ENCODE data around the gene TOX2. TPM values are rescaled to one million over a fixed set of nuclear protein-coding genes. Genes with fewer than 3 reads are reported as not detected.
A peak's percentile ranks its signal among the peaks of the same experiment; 100 is the strongest.

TOX2 gene, protein sequence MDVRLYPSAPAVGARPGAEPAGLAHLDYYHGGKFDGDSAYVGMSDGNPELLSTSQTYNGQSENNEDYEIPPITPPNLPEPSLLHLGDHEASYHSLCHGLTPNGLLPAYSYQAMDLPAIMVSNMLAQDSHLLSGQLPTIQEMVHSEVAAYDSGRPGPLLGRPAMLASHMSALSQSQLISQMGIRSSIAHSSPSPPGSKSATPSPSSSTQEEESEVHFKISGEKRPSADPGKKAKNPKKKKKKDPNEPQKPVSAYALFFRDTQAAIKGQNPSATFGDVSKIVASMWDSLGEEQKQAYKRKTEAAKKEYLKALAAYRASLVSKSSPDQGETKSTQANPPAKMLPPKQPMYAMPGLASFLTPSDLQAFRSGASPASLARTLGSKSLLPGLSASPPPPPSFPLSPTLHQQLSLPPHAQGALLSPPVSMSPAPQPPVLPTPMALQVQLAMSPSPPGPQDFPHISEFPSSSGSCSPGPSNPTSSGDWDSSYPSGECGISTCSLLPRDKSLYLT
- 85.4 TPM for total RNA-seq (2021; ENCODE audit: unreplicated experiment)
- 137 TPM for polyA plus RNA-seq (2012; ENCODE audit: insufficient read length)
- percentile 85 among the genes with signal in this experiment for Bru-seq, nascent RNA
- BruChase-seq, experiment 1, labeled RNA remaining after a 2-hour chase = percentile 65 among the genes with signal in this experiment
- percentile 70 among the genes with signal in this experiment for BruChase-seq, experiment 2, labeled RNA remaining after a 6-hour chase
- long read RNA-seq, transcript TOX2-201 (9 exons, 1,880 nt) = major isoform, 18 of 93 reads
- long read RNA-seq, partial matches to known transcripts = 65 of 93 reads
- long read RNA-seq, other reads (novel, unspliced or antisense) = 10 of 93 reads

DNA sequence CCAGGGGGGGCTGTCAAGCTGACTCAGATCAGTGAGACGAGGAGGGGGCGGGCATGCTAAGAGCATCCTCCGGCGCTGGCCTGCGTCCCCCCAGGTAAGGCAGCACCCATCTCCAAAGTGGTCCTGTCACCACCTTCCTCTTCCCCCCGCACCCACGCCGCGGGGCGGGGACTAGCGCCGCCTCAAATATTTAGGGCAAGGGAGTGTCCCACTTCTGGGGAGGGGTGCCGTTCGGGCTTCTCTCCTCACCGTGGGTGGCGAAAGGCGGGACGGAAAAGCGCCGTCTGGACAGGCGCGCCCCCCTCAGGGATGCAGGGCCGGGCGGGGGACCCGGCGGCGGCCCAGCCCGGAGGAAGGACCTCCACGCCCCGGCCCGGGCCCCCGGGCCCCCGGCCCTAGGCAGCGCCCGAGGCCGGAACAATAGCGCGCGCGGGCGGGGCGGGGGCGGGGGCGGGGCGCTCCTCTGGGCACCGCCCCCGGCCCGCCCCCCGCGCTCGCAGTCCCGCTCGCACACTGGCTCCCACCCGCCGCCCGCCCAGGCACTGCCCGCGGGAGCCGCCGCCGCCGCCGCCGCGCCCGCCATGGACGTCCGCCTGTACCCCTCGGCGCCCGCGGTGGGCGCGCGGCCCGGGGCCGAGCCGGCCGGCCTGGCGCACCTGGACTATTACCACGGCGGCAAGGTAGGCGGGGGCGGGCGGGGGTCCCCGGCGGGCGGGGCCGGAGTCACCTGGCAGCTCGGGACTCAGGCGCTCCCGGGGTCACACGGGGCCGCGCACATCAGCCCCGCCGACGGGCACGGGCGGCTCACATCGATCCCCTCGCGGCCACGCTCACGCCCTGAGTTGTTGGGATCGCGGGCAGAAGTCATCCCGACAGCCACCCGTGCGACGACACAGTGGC lies at the start of gene TOX2:
Gene TOX2, plus strand, starts transcription at position 542 of the 900 bp plus-strand sequence. Its CDS starts 40 bp downstream, at position 582.
- in situ Hi-C loops (cut with HindIII; ENCODE audit: low pct_unique_long_range_greater_than_20kb, low sequenced_read_pairs) (no loop called here), intact Hi-C loops (cut with micrococcal nuclease; ENCODE audit: unreplicated experiment) (loop anchor here (5.0 to 10.0 kb wide), 3 partner anchors 67 to 168 kb away; no protein-coding TSS in a partner anchor)
- peak within 1 kb of the TSS; percentile 86 for H3K27ac ChIP-seq (ENCODE audit: low read length)
- H3K4me1 ChIP-seq (ENCODE audit: control insufficient read depth, insufficient read depth, low read length) = peaks cover 23% of the 10 kb centered on the region
- BruUV-seq (replicated peaks) = no TSS peak
- H3K36me3 ChIP-seq (ENCODE audit: control insufficient read depth, insufficient read depth, low read length) = no peaks in the 10 kb centered on the region
- no peaks in the 10 kb centered on the region for H3K27me3 ChIP-seq (ENCODE audit: control insufficient read depth, insufficient read depth, low read length)
- DNase-seq (ENCODE audit: low read depth, low spot score) (no peak), ATAC-seq (peak; percentile 88)
- ChIA-PET CTCF (no interaction called here), POLR2A (interaction anchor here (0.7 kb wide), 1 partner anchor 40 kb away, joined by 5 read pairs; no protein-coding TSS in a partner anchor)
- H3K9me3 ChIP-seq (ENCODE audit: control insufficient read depth, insufficient read depth, low read depth, low read length) = 0 out of 2 replicates have a peak, but pooled peaks cover 3% of the 10 kb centered on the region
- TF ChIP-seq, protein P1, sequence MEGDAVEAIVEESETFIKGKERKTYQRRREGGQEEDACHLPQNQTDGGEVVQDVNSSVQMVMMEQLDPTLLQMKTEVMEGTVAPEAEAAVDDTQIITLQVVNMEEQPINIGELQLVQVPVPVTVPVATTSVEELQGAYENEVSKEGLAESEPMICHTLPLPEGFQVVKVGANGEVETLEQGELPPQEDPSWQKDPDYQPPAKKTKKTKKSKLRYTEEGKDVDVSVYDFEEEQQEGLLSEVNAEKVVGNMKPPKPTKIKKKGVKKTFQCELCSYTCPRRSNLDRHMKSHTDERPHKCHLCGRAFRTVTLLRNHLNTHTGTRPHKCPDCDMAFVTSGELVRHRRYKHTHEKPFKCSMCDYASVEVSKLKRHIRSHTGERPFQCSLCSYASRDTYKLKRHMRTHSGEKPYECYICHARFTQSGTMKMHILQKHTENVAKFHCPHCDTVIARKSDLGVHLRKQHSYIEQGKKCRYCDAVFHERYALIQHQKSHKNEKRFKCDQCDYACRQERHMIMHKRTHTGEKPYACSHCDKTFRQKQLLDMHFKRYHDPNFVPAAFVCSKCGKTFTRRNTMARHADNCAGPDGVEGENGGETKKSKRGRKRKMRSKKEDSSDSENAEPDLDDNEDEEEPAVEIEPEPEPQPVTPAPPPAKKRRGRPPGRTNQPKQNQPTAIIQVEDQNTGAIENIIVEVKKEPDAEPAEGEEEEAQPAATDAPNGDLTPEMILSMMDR (IDR thresholded peaks at IDR 0.05) = no peak
- TF ChIP-seq TCF7L2 (IDR thresholded peaks at IDR 0.05; ENCODE audit: low read depth, low read length) = no peak
- TF ChIP-seq, protein P2, sequence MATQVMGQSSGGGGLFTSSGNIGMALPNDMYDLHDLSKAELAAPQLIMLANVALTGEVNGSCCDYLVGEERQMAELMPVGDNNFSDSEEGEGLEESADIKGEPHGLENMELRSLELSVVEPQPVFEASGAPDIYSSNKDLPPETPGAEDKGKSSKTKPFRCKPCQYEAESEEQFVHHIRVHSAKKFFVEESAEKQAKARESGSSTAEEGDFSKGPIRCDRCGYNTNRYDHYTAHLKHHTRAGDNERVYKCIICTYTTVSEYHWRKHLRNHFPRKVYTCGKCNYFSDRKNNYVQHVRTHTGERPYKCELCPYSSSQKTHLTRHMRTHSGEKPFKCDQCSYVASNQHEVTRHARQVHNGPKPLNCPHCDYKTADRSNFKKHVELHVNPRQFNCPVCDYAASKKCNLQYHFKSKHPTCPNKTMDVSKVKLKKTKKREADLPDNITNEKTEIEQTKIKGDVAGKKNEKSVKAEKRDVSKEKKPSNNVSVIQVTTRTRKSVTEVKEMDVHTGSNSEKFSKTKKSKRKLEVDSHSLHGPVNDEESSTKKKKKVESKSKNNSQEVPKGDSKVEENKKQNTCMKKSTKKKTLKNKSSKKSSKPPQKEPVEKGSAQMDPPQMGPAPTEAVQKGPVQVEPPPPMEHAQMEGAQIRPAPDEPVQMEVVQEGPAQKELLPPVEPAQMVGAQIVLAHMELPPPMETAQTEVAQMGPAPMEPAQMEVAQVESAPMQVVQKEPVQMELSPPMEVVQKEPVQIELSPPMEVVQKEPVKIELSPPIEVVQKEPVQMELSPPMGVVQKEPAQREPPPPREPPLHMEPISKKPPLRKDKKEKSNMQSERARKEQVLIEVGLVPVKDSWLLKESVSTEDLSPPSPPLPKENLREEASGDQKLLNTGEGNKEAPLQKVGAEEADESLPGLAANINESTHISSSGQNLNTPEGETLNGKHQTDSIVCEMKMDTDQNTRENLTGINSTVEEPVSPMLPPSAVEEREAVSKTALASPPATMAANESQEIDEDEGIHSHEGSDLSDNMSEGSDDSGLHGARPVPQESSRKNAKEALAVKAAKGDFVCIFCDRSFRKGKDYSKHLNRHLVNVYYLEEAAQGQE (IDR thresholded peaks at IDR 0.05; ENCODE audit: insufficient read depth in 1 of 2, low read depth in 2 of 2, low read length in 1 of 2) = no peak
- TF ChIP-seq SIN3A (IDR thresholded peaks at IDR 0.05; ENCODE audit: borderline replicate concordance, insufficient read depth, low read depth, low read length) = no peak
- no peak for TF ChIP-seq POLR2AphosphoS5 (IDR thresholded peaks at IDR 0.05; ENCODE audit: low read depth, low read length)
- peak within 1 kb of the TSS; percentile 63 to 76 for H3K4me3 ChIP-seq (ENCODE audit: low read depth in 2 of 2, low read length in 2 of 2)

DNA sequence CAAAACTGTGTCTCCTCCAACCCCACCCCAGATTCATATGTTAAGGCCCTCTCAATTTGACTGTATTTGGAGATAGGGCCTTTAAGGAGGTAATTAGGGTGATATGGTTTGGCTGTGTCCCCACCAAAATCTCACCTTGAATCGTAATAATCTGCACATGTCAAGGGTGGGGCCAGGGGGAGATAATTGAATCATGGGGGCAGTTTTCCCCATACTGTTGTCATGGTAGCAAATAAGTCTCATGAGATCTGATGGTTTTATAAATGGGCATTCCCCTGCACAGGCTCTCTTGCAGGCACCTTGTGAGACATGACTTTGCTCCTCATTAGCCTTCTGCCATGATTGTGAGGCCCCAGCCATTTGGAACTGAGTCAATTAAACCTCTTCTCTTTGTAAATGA lies 46.6 kb upstream of the TOX2 start:
- CTCF ChIA-PET = no interaction called here

More for the DNA sequence above, 46.6 kb upstream of the TOX2 start:
- ATAC-seq = no peak
- Histone ChIP-seq H3K27ac (ENCODE audit: low read length) (no peak overlapping the region), H3K4me3 (ENCODE audit: low read depth in 2 of 2, low read length in 2 of 2) (no peak overlapping the region), H3K4me1 (ENCODE audit: control insufficient read depth, insufficient read depth, low read length) (no peaks in the 10 kb centered on the region; the same call in 1 of the 2 replicates), H3K36me3 (ENCODE audit: control insufficient read depth, insufficient read depth, low read length) (no peaks in the 10 kb centered on the region), H3K27me3 (ENCODE audit: control insufficient read depth, insufficient read depth, low read length) (no peaks in the 10 kb centered on the region), H3K9me3 (ENCODE audit: control insufficient read depth, insufficient read depth, low read depth, low read length) (no peaks in the 10 kb centered on the region)
- in situ Hi-C loops (cut with HindIII; ENCODE audit: low pct_unique_long_range_greater_than_20kb, low sequenced_read_pairs) = no loop called here
- DNase-seq (ENCODE audit: low read depth, low spot score) = no peak
- no TSS peak for BruUV-seq (replicated peaks)
- TF ChIP-seq POLR2AphosphoS5 (IDR thresholded peaks at IDR 0.05; ENCODE audit: low read depth, low read length) = no peak
- TF ChIP-seq, protein P2 (IDR thresholded peaks at IDR 0.05; ENCODE audit: insufficient read depth in 1 of 2, low read depth in 2 of 2, low read length in 1 of 2) = no peak
- TF ChIP-seq, protein P1 (IDR thresholded peaks at IDR 0.05) = no peak
- no peak for TF ChIP-seq TCF7L2 (IDR thresholded peaks at IDR 0.05; ENCODE audit: low read depth, low read length)
- no peak for TF ChIP-seq SIN3A (IDR thresholded peaks at IDR 0.05; ENCODE audit: borderline replicate concordance, insufficient read depth, low read depth, low read length)
- POLR2A ChIA-PET = no interaction called here
- intact Hi-C loops (cut with micrococcal nuclease; ENCODE audit: unreplicated experiment) = no loop called here

Measured in Panc1 (cell line).